ENCODE data around the gene SORCS2. TPM values are rescaled to one million over a fixed set of nuclear protein-coding genes. Genes with fewer than 3 reads are reported as not detected.

SORCS2 gene
- total and polyA plus RNA-seq, 2 of the 13 experiments (the other 11 are each of a cell fraction or from before 2014, with no cell fraction given): 0.82 to 1.0 TPM

DNA sequence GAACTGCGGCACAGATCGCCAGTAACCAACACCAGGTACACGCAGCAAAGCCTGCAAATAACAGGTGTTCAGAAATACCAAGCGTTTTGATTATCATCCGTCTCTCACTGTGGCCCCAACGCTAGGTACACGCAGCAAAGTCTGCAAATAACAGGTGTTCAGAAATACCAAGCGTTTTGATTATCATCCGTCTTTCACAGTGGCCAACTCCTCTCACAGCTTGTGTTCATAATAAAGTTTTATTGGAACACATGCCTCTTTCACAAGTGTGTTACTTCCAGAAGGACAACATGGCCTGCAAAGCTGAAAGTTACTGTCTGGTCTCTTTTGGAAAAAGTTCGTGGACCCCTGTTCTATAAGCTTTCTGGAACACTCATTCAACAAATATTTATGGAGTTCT lies 594.2 kb downstream of the SORCS2 start:
- H3K27me3 ChIP-seq (ENCODE audit: control insufficient read depth in 1 of 2, insufficient read depth in 2 of 2, low read length in 2 of 2): no peaks in the 10 kb centered on the region
- H3K4me1 ChIP-seq (ENCODE audit: insufficient read depth, low read length): no peaks in the 10 kb centered on the region
- in situ Hi-C loops (cut with HindIII; ENCODE audit: extremely low pct_ligation_motif_present, low pct_unique_long_range_greater_than_20kb): no loop called here
- H3K4me3 ChIP-seq (replicated peaks in 1 of 3; ENCODE audit: insufficient read depth in 1 of 3, low read depth in 2 of 3, low read length in 3 of 3): no peak overlapping the region
- H3K79me2 ChIP-seq (ENCODE audit: insufficient read depth, low read length): no peaks in the 10 kb centered on the region
- H3K36me3 ChIP-seq (replicated peaks in 1 of 2; ENCODE audit: control insufficient read depth in 1 of 2, insufficient read depth in 2 of 2, low read length in 2 of 2): peaks cover 0 to 3% of the 10 kb centered on the region in 2 experiments; a peak in 2 of 5 replicates
- H3K9ac ChIP-seq (ENCODE audit: insufficient read depth, low read depth, low read length): no peak overlapping the region
- H3K27ac ChIP-seq (ENCODE audit: extremely low read length, insufficient read depth, low read length): no peak overlapping the region
- POLR2A ChIA-PET: no interaction called here
- CTCF ChIA-PET (ENCODE audit: low intra/inter-chr PET ratio, low total read pairs): no interaction called here
- no peaks in the 10 kb centered on the region for H4K20me1 ChIP-seq (ENCODE audit: insufficient read depth, low read length)
- WGBS (ENCODE audit: low lambda C conversion rate): 90% methylated on average over 10 of the region's 10 CpGs
- DNase-seq (ENCODE audit: low spot score) (no peak), FAIRE-seq (no peak), ATAC-seq (no peak)
- H3K4me2 ChIP-seq (ENCODE audit: low read depth, low read length): no peak overlapping the region
- H3K9me3 ChIP-seq (ENCODE audit: low read length): no peaks in the 10 kb centered on the region
- BruUV-seq (replicated peaks): no TSS peak
- TF ChIP-seq RAD21 (CRISPR knock-in tag; IDR thresholded peaks at IDR 0.05): no peak
- TF ChIP-seq, protein P1, sequence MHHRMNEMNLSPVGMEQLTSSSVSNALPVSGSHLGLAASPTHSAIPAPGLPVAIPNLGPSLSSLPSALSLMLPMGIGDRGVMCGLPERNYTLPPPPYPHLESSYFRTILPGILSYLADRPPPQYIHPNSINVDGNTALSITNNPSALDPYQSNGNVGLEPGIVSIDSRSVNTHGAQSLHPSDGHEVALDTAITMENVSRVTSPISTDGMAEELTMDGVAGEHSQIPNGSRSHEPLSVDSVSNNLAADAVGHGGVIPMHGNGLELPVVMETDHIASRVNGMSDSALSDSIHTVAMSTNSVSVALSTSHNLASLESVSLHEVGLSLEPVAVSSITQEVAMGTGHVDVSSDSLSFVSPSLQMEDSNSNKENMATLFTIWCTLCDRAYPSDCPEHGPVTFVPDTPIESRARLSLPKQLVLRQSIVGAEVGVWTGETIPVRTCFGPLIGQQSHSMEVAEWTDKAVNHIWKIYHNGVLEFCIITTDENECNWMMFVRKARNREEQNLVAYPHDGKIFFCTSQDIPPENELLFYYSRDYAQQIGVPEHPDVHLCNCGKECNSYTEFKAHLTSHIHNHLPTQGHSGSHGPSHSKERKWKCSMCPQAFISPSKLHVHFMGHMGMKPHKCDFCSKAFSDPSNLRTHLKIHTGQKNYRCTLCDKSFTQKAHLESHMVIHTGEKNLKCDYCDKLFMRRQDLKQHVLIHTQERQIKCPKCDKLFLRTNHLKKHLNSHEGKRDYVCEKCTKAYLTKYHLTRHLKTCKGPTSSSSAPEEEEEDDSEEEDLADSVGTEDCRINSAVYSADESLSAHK (CRISPR knock-in tag; IDR thresholded peaks at IDR 0.05; ENCODE audit: borderline replicate concordance): no peak
- no peak for TF ChIP-seq ZNF205 (CRISPR knock-in tag; IDR thresholded peaks at IDR 0.05)
- no peak for TF ChIP-seq FOXO4 (CRISPR knock-in tag; conservative IDR thresholded peaks at IDR 0.05)
- no peak for TF ChIP-seq FOXP4 (CRISPR knock-in tag; IDR thresholded peaks at IDR 0.05)
- TF ChIP-seq, protein P2, sequence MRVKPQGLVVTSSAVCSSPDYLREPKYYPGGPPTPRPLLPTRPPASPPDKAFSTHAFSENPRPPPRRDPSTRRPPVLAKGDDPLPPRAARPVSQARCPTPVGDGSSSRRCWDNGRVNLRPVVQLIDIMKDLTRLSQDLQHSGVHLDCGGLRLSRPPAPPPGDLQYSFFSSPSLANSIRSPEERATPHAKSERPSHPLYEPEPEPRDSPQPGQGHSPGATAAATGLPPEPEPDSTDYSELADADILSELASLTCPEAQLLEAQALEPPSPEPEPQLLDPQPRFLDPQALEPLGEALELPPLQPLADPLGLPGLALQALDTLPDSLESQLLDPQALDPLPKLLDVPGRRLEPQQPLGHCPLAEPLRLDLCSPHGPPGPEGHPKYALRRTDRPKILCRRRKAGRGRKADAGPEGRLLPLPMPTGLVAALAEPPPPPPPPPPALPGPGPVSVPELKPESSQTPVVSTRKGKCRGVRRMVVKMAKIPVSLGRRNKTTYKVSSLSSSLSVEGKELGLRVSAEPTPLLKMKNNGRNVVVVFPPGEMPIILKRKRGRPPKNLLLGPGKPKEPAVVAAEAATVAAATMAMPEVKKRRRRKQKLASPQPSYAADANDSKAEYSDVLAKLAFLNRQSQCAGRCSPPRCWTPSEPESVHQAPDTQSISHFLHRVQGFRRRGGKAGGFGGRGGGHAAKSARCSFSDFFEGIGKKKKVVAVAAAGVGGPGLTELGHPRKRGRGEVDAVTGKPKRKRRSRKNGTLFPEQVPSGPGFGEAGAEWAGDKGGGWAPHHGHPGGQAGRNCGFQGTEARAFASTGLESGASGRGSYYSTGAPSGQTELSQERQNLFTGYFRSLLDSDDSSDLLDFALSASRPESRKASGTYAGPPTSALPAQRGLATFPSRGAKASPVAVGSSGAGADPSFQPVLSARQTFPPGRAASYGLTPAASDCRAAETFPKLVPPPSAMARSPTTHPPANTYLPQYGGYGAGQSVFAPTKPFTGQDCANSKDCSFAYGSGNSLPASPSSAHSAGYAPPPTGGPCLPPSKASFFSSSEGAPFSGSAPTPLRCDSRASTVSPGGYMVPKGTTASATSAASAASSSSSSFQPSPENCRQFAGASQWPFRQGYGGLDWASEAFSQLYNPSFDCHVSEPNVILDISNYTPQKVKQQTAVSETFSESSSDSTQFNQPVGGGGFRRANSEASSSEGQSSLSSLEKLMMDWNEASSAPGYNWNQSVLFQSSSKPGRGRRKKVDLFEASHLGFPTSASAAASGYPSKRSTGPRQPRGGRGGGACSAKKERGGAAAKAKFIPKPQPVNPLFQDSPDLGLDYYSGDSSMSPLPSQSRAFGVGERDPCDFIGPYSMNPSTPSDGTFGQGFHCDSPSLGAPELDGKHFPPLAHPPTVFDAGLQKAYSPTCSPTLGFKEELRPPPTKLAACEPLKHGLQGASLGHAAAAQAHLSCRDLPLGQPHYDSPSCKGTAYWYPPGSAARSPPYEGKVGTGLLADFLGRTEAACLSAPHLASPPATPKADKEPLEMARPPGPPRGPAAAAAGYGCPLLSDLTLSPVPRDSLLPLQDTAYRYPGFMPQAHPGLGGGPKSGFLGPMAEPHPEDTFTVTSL (CRISPR knock-in tag; IDR thresholded peaks at IDR 0.05; ENCODE audit: borderline replicate concordance): no peak
- intact Hi-C loops (cut with micrococcal nuclease; ENCODE audit: unreplicated experiment): no loop called here
- H2AFZ ChIP-seq (ENCODE audit: low read length): no peak overlapping the region
